K562 (cell line): ENCODE data around the gene SPNS2. TPM values are rescaled to one million over a fixed set of nuclear protein-coding genes. Genes with fewer than 3 reads are reported as not detected.

ENCODE experiments used
- ATAC-seq: fragments of 200-7000 bp; cut with Tn5 transposase; 3 replicates; pipeline ENCODE4 v1.9.1; 2020; ENCODE audit warnings: moderate library complexity
- BruUV-seq: library from RNA; stranded (reverse); fragments of 400-500 nt; replicated peaks from 2 replicates; lab custom pipeline; 2021; lab: Mats Ljungman, UMichigan
- CTCF ChIA-PET: fragments of 300-600 bp; formaldehyde crosslinking; extraction: SDS; loops from one replicate; lab custom pipeline; 2021; ENCODE audit warnings: low intra/inter-chr PET ratio; lab: Yijun Ruan, JAX
- POLR2A ChIA-PET: fragments of 300-600, 350-650 bp; sonication (Branson Sonifier 250); formaldehyde crosslinking; extraction: SDS; loops from one replicate; lab custom pipeline; 2021; ENCODE audit warnings: antibody characterized with exemption, inconsistent platforms; lab: Yijun Ruan, JAX
- DNase-seq, 4 experiments: peaks; one replicate each; pipeline versions ENCODE4 v3.0.0 to v3.0.0-alpha.2; 2011 to 2018; ENCODE audit warnings: low spot score in 3 of 4, mixed read lengths in 3 of 4; ENCODE audit errors: extremely low read depth in 1 of 4
- FAIRE-seq: peaks from 2 replicates; lab custom pipeline; 2011; peaks lifted over from hg19 to GRCh38; lab: Jason Lieb, UNC
- H2AFZ ChIP-seq: 2 replicates; pipeline ENCODE4 v1.6.0; 2011; ENCODE audit warnings: low read depth, low read length, control low read depth, inconsistent platforms
- H3K27ac ChIP-seq: fragments of 200-600 bp; 3 replicates; pipeline ENCODE4 v1.8.0; 2011; ENCODE audit warnings: low read depth, mild to moderate bottlenecking, control low read depth, inconsistent platforms, low read length, moderate library complexity, mixed read lengths; ENCODE audit errors: extremely low read depth
- H3K27me3 ChIP-seq, 2 experiments: fragments of 300-600 bp in 1 of 2; 2 replicates in 1 of 2; 3 replicates in 1 of 2; pipeline versions ENCODE4 v1.6.0 to v1.8.0; 2011; ENCODE audit warnings: inconsistent platforms in 2 of 2, low read length in 2 of 2, mild to moderate bottlenecking in 1 of 2, mixed read lengths in 1 of 2, moderate library complexity in 1 of 2; ENCODE audit not compliant: control insufficient read depth in 2 of 2, insufficient read depth in 2 of 2
- H3K36me3 ChIP-seq: fragments of 300-600 bp; 3 replicates; pipeline ENCODE4 v1.8.0; 2011; ENCODE audit warnings: mild to moderate bottlenecking, low read length, inconsistent platforms; ENCODE audit not compliant: control insufficient read depth, insufficient read depth
- H3K4me1 ChIP-seq, 2 experiments: fragments of 200-600 bp in 1 of 2; replicated peaks in 1 of 2; 2 replicates in 1 of 2; 3 replicates in 1 of 2; pipeline versions ENCODE4 v1.5.1 to v1.8.0; 2011; ENCODE audit warnings: inconsistent platforms in 2 of 2, low read length in 2 of 2, mild to moderate bottlenecking in 1 of 2, mixed read lengths in 1 of 2, moderate library complexity in 1 of 2; ENCODE audit not compliant: control insufficient read depth in 2 of 2, insufficient read depth in 2 of 2
- H3K4me2 ChIP-seq: 2 replicates; pipeline ENCODE4 v1.6.1; 2011; ENCODE audit warnings: low read length, control low read depth, inconsistent platforms, mixed read lengths; ENCODE audit not compliant: insufficient read depth
- H3K4me3 ChIP-seq: fragments of 200-600 bp; sonication (generic), shearing (Covaris generic); 2 replicates; pipeline ENCODE4 v1.5.1; 2016; ENCODE audit warnings: control low read depth, inconsistent platforms
- H3K79me2 ChIP-seq: fragments of 200-600 bp; 3 replicates; pipeline ENCODE4 v1.8.0; 2011; ENCODE audit warnings: low read length, inconsistent platforms; ENCODE audit not compliant: control insufficient read depth, insufficient read depth
- H3K9ac ChIP-seq, 2 experiments: 2 replicates each; pipeline versions ENCODE4 v1.6.0 to v1.6.1; 2011; ENCODE audit warnings: low read depth in 2 of 2, low read length in 2 of 2, control low read depth in 1 of 2, inconsistent platforms in 1 of 2, mild to moderate bottlenecking in 1 of 2, mixed read lengths in 1 of 2; ENCODE audit not compliant: insufficient read depth in 1 of 2
- H3K9me1 ChIP-seq: one replicate; pipeline ENCODE4 v1.6.0; 2011; ENCODE audit warnings: inconsistent platforms, mild to moderate bottlenecking, low read length, moderate library complexity; ENCODE audit not compliant: control insufficient read depth, insufficient read depth
- H3K9me3 ChIP-seq: replicated peaks from 2 replicates; pipeline ENCODE4 v1.5.1; 2011; ENCODE audit warnings: low read depth, low read length, inconsistent platforms; ENCODE audit not compliant: control insufficient read depth, insufficient read depth
- H4K20me1 ChIP-seq: replicated peaks from 2 replicates; pipeline ENCODE4 v1.6.1; 2011; ENCODE audit warnings: low read length, inconsistent platforms, mixed read lengths; ENCODE audit not compliant: control insufficient read depth, insufficient read depth
- ARID2 ChIP-seq: fragments of 450-650 bp; IDR thresholded peaks from 2 replicates; pipeline ENCODE4 v1.6.1; 2017; ENCODE audit warnings: antibody characterized with exemption, mild to moderate bottlenecking
- HCFC1 ChIP-seq: IDR thresholded peaks from 2 replicates; pipeline ENCODE4 v1.6.1; 2012; ENCODE audit warnings: low read depth, low read length, improper control_type of control experiment
- ILF3 ChIP-seq: fragments of 450-650 bp; IDR thresholded peaks from 2 replicates; pipeline ENCODE4 v1.6.1; 2018; ENCODE audit warnings: antibody characterized with exemption, mild to moderate bottlenecking, moderate library complexity, borderline replicate concordance
- LARP7 ChIP-seq: fragments of 450-650 bp; IDR thresholded peaks from 2 replicates; pipeline ENCODE4 v1.6.1; 2016
- MCM5 ChIP-seq: fragments of 450-650 bp; IDR thresholded peaks from 2 replicates; pipeline ENCODE4 v1.6.1; 2016; ENCODE audit warnings: low read depth
- NKRF ChIP-seq: fragments of 450-650 bp; IDR thresholded peaks from 2 replicates; pipeline ENCODE4 v1.6.1; 2016; ENCODE audit warnings: borderline replicate concordance
- PHB2 ChIP-seq: fragments of 450-650 bp; IDR thresholded peaks from 2 replicates; pipeline ENCODE4 v1.6.1; 2017; ENCODE audit warnings: low read depth
- SIN3A ChIP-seq, 2 experiments: fragments of 150-350 bp in 1 of 2; IDR thresholded peaks; 2 replicates each; pipeline ENCODE4 v1.6.1; 2011 to 2016; ENCODE audit warnings: borderline replicate concordance in 2 of 2, low read depth in 2 of 2, low read length in 2 of 2, mild to moderate bottlenecking in 2 of 2, moderate library complexity in 2 of 2; ENCODE audit not compliant: control insufficient read depth in 1 of 2
- TCF3 ChIP-seq: sonication (generic); formaldehyde crosslinking; IDR thresholded peaks from 2 replicates; pipeline ENCODE4 v1.4.0; 2020; ENCODE audit warnings: mild to moderate bottlenecking, missing genetic modification reagents
- ZNF280B ChIP-seq: fragments of 250-450 bp; sonication (Bioruptor Pico); IDR thresholded peaks from 2 replicates; pipeline ENCODE4 v1.5.1; 2021; ENCODE audit warnings: mild to moderate bottlenecking
- ZNF407 ChIP-seq: fragments of 450-650 bp; IDR thresholded peaks from 2 replicates; pipeline ENCODE4 v1.6.1; 2016; ENCODE audit warnings: low read depth
- WGBS: fragments of 100-300 bp; shearing (Covaris generic); methylation state at CpG from one replicate; pipeline ENCODE4 v1.1.6; 2016; ENCODE audit warnings: low coverage, mixed read lengths; ENCODE audit not compliant: insufficient coverage; ENCODE audit errors: missing lambda C conversion rate; 5-methylcytosine and 5-hydroxymethylcytosine counted together
- in situ Hi-C: fragments of 300-500 bp; cut with MboI; formaldehyde crosslinking; loops from 4 replicates; pipeline ENCODE4 v1.15.0; 2018; ENCODE audit warnings: inconsistent platforms, mixed read lengths
- intact Hi-C: fragments of 100-400 bp; cut with micrococcal nuclease; formaldehyde crosslinking; loops from 2 replicates; pipeline ENCODE4 v1.14.2; 2022
- polyA plus RNA-seq, 8 experiments: library from polyadenylated mRNA; depleted of rRNA in 4 of 8; stranded (reverse) in 5 of 8; unstranded in 3 of 8; fragments of >200 nt; fragmentation: Nextera tagmentation in 2 of 8; fragmentation: Illumina TruSeq in 1 of 8; extraction: Ambion mirVana in 2 of 8; extraction: Trizol in 1 of 8; gene quantifications; 2 replicates each; pipeline versions ENCODE4 v1.2.1 to v1.2.3, GENCODE V29; 2011 to 2014; ENCODE audit warnings: inconsistent platforms in 1 of 8, missing spikeins in 1 of 8
- total RNA-seq, 7 experiments: library from RNA; depleted of rRNA in 6 of 7; stranded (reverse); fragments of >200 nt in 6 of 7; fragmentation: Illumina TruSeq in 2 of 7; extraction: Trizol in 2 of 7; gene quantifications; 2 replicates each; pipeline versions ENCODE4 v1.2.1 to v1.2.3, GENCODE V29; 2011 to 2021; ENCODE audit warnings: low replicate concordance in 1 of 7

SPNS2 gene
- total and polyA plus RNA-seq, 9 of the 15 experiments (the other 6 are each of a cell fraction or from before 2014, with no cell fraction given) = 0.06 TPM; not detected in 8

GRCh38 chr17:4527566-4528125, 29.0 kb downstream of the SPNS2 start:
- FAIRE-seq = no peak
- peaks cover 0 to 5% of the 10 kb centered on the region in 2 experiments; a peak in 2 of 5 replicates for H3K4me1 ChIP-seq
- in situ Hi-C loops = no loop called here
- no peak for TF ChIP-seq LARP7
- TF ChIP-seq HCFC1 = no peak
- TF ChIP-seq ILF3 = no peak
- no peak for TF ChIP-seq MCM5
- TF ChIP-seq NKRF = no peak
- TF ChIP-seq SIN3A (IDR thresholded peaks at IDR 0.05; ENCODE audit: borderline replicate concordance in 2 of 2, control insufficient read depth in 1 of 2, low read depth in 2 of 2, low read length in 2 of 2) = no peak
- TF ChIP-seq ARID2 = no peak
- TF ChIP-seq PHB2 = no peak
- no peak for TF ChIP-seq TCF3
- no peak for TF ChIP-seq ZNF280B (CRISPR knock-in tag)
- no peak for TF ChIP-seq ZNF407

More at GRCh38 chr17:4527566-4528125, 29.0 kb downstream of the SPNS2 start:
- ATAC-seq (no peak), DNase-seq (no peak)
- BruUV-seq = no TSS peak
- Histone ChIP-seq H2AFZ (no peak overlapping the region), H3K9me3 (no peaks in the 10 kb centered on the region), H3K79me2 (no peaks in the 10 kb centered on the region), H3K36me3 (no peaks in the 10 kb centered on the region), H4K20me1 (peaks cover 3% of the 10 kb centered on the region; the same call in 1 of the 2 replicates), H3K4me2 (no peak overlapping the region), H3K9me1 (no peaks in the 10 kb centered on the region), H3K27ac (no peak overlapping the region), H3K4me3 (no peak overlapping the region), H3K27me3 (peaks cover 5 to 38% of the 10 kb centered on the region in 2 experiments; a peak in 4 of 5 replicates), H3K9ac (no peak overlapping the region)
- intact Hi-C loops = no loop called here
- CTCF ChIA-PET = no interaction called here
- POLR2A ChIA-PET = interaction anchor here (0.6 to 0.9 kb wide), 2 partner anchors 9 to 49 kb away, joined by 3 to 4 read pairs; no protein-coding TSS in a partner anchor
- WGBS = 1% methylated on average over 8 of the region's 12 CpGs
